Measurements from ENCODE around the gene LRRC75B.
"Not testable (repeated sequence)": the region's sequence is repeated elsewhere in the genome, so short reads cannot be mapped to it uniquely, and the experiment has no call there.

The LRRC75B gene

GRCh38 chr22:24602105-24602749 is 9.4 kb upstream of the LRRC75B start:
- not testable (repeated sequence) for DNase-seq (ENCODE audit: low read depth)

DNA sequence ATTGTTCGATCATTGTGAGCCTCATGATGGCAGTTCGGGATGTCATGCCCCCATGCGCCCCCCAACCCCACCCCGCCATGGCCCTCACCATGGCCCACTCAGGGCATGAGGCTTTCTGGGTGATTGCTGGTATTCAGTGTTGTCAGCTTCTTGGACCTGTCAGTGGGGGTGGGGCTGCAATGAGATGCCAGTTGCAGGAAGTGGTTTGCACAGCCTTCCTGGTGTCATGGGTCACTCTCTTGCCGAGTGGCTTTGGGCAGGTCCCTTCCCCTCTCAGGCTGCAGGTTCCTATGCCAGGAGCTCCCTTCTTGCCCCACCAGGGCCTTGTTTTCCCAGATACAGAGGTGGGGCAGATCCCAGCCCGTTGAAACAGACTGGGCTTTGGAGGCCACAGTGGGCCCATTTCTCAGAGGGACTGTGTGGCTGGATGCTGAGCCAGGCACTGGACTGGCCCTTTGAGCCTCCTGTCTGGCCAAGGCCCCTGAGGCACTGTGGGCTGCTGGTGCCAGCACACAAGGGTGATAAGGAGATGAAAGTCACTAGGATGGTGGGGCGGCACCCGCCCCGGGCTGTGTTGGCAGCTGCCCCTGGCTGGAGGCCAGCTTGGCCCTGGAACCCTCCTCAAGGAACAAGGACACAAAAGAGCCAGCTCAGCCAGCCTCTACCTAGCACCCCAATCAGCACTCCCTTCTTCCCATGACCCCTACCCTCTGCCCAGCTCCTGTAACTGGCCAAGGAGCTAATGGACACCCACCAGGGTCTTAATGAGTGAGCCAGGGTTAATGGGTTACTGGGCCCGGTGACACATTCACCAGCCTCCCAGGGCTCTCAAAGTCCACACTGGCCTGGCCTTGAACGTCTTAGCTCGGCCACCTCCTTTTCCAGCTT is 8.6 kb upstream of the LRRC75B start:
- DNase-seq (ENCODE audit: low read depth), result no peak

DNA sequence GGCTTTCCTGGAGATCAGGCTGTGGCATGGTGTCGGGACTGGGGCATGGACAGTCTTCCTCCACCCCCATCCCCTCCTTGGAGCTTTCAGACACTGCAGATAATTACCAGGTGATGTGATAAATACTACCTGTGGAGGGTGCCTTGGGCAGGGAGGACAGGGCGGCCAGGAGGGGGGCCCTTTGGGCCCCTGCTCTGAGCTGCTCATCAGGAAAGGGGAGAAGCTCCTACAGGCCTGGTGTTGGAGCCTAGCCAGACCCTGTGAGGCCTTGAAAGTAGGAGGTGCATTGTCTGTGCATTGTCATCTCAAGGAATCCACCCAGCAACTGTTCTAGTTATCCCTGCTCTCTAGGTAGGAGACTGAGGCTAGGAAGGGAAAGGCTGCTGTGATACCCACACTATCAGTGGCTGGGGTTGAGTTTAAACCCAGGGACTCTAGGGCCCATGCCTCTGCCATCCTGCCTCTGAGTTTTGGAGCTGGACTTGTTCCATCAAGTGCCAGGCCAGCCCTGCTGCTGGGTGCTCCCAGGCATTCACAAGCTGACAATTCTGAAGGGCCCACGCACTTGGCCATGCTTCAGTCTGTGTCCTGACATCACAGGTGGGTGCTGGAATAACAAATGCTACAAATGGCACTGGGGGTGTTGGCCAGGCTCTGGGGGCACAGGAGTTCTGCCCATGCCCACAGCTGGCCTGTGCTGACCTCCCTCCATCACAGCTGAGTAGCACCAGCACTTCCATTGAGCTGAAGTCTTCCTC is 7.3 kb upstream of the LRRC75B start:
- not testable (repeated sequence) for DNase-seq (ENCODE audit: low read depth)

GRCh38 chr22:24599514-24599913 is 6.6 kb upstream of the LRRC75B start:
- no peak for DNase-seq (ENCODE audit: low read depth)

DNA sequence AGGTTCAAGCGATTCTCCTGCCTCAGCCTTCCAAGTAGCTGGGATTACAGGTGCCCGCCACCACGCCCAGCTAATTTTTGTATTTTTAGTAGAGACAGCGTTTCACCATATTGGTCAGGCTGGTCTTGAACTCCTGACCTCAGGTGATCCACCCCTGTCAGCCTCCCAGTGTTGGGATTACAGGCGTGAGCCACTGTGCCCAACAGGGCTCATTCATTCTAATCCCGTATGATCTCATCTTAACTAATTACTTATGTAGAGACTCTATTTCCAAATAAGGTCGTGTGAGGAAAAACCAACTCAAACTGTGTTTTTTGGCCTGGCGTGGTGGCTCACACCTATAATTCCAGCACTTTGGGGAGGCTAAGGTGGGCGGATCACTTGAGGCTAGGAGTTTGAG is 4.2 kb upstream of the LRRC75B start:
- not testable (repeated sequence) for DNase-seq (ENCODE audit: low read depth)

- DNase-seq (ENCODE audit: low read depth), result no peak
Observed at GRCh38 chr22:24595863-24596262, 3.0 kb upstream of the LRRC75B start.

- no peak for DNase-seq (ENCODE audit: low read depth)
Observed at GRCh38 chr22:24595228-24595627, 2.4 kb upstream of the LRRC75B start.

GRCh38 chr22:24594569-24595120 is 1.8 kb upstream of the LRRC75B start:
- DNase-seq (ENCODE audit: low read depth), result no peak

GRCh38 chr22:24593836-24594568 is 1.1 kb upstream of the LRRC75B start:
- no peak for DNase-seq (ENCODE audit: low read depth)

- DNase-seq (ENCODE audit: low read depth), result not testable (repeated sequence)
Observed at GRCh38 chr22:24593559-24593835, 624 bp upstream of the LRRC75B start.

GRCh38 chr22:24592058-24592850 is 619 bp downstream of the LRRC75B start:
- no peak for DNase-seq (ENCODE audit: low read depth)

DNA sequence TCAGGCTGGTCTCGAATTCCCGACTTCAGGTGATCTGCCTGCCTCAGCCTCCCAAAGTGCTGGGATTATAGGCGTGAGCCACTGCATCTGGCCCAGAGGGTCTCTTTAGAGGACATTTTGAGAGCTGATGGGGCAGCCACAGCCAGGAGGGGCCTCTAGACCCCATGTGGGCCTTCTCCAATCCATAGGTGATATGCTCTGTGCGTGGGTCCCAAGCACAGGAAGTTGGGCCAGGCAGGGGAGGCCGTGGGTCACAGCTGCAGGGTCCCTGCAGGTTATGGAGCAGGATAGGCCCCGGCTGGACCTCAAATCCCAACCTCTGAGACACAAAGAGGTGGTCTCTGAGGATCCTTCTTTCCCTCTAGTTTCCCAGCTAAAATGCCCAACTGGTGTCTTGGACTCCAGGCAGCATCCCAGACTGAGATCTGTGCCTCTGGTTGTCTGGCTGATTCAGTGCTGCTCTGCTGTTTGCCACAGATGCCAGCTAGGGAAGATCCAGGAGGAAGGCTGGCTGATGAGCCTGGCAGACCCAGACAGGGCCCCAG is 1.5 kb downstream of the LRRC75B start:
- DNase-seq (ENCODE audit: low read depth), result no peak

DNA sequence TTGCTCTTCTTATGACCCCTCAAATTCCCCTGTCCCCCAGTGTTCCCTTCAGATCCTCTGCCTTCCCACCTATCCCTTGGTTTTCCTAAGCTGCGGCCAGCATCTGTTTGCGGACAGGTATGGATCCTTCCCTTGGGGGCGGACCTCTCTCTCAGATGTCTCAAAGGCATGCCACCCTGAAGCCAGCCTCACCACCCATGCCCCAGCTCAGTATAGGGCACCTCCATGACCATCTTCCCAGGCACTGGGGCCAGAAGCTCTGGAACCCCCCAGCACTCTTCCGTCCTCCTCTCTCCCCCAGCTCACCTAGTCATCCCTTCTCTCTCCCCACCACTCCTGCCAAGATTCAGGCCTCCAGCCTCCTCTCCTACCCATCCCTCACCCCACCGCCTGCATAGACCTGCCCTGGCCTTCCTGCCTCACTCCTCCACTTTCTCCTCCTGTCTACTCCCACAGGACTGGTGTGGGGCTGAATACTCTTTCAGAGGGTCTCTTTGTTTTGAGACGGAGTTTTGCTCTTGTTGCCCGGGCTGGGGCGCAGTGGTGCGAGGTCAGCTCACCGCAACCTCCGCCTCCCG is 2.2 kb downstream of the LRRC75B start:
- no peak for DNase-seq (ENCODE audit: low read depth)

DNA sequence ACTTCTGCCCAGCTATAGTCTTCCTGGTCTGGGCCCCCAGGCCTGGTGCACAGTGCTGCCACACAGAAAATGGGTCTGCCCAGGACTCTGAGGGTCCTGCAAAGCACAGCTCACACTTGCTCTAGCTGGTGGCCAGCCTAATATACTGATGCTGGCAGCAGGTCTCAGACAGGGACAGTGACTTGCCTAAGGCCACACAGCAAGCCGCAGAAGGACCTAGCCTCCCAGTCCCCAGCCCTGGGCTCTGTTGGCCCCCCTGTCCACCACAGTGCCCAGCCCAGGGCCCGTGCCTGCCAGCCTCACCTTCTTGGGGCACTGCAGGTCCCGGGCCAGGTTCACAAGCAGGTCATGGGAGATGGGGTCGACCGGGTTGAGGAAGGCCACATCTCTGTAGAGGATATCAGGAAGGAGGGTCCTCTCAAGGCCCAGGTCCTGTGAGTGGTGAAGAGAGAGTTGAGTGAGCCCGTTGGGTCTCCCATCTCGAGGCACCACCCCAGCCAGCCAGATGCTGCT is 3.3 kb downstream of the LRRC75B start:
- DNase-seq (ENCODE audit: low read depth), result no peak

GRCh38 chr22:24588757-24589481 is 4.0 kb downstream of the LRRC75B start:
- DNase-seq (ENCODE audit: low read depth), result no peak

DNA sequence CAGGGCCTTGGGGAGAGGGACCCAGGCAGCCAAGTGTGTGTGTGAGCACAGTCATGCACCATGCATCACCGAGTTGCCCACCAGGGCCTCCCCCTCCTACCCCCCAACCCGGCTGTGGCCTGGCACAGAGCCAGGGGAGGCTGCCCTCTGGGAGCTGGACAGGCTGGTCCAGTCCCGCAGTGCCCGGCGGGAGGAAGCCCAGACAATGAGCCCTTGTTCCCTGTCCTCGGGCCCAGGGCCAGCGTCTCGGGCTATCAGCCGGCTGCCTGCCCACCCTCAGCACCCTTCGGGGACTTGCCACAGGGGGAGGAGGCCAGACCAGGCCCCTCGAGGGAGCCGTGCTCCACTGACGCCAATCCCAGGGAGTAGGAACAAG is 4.5 kb downstream of the LRRC75B start:
- no peak for DNase-seq (ENCODE audit: low read depth)

DNA sequence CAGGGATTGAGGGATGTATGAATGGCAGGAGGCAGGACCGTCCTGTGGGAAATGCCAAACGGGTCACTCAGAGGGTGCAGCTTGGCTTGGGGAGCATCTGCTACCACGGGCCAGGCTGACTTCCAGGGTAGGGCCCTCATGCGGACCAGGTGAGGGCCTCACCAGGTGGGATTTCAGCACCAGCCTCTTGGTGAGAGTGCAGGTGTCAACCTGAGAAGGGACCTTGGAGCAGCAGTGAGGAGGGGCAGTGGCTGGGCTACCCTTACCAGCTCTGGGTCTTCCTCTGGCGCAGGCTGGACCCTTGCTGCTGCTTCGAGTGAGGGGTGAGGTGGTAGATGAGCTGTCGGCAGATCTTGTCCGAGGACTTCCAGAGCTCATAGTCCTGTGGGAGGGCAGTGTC is 4.9 kb downstream of the LRRC75B start:
- DNase-seq (ENCODE audit: low read depth), result no peak

DNA sequence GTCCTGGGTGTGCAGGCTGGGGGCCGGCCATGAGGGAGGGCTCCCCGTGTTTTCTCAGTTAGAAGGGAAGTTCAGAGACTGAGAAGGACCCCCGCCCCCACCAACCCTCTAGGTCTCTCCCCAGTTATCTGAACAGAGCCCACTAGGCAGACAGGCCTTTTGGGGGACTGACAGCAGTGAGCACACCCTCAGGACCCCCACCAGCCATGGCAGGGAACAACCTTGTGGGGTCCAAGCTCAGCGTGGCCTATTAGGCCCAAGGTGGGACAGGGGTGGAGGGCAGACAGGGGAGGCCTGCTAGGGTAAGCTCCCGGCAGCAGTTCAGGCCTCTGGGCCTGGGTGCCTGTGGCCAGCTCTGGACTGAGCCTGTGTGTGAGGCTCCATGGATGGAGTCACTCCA is 5.6 kb downstream of the LRRC75B start:
- no peak for DNase-seq (ENCODE audit: low read depth)

GRCh38 chr22:24585927-24586546 is 6.8 kb downstream of the LRRC75B start:
- DNase-seq (ENCODE audit: low read depth), result no peak
